ENCODE measurements around the gene PTPN20.

GRCh38 chr10:47049906-47050305, 138.7 kb downstream of the PTPN20 start:
- TF ChIP-seq, protein P1, sequence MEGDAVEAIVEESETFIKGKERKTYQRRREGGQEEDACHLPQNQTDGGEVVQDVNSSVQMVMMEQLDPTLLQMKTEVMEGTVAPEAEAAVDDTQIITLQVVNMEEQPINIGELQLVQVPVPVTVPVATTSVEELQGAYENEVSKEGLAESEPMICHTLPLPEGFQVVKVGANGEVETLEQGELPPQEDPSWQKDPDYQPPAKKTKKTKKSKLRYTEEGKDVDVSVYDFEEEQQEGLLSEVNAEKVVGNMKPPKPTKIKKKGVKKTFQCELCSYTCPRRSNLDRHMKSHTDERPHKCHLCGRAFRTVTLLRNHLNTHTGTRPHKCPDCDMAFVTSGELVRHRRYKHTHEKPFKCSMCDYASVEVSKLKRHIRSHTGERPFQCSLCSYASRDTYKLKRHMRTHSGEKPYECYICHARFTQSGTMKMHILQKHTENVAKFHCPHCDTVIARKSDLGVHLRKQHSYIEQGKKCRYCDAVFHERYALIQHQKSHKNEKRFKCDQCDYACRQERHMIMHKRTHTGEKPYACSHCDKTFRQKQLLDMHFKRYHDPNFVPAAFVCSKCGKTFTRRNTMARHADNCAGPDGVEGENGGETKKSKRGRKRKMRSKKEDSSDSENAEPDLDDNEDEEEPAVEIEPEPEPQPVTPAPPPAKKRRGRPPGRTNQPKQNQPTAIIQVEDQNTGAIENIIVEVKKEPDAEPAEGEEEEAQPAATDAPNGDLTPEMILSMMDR (IDR thresholded peaks at IDR 0.05) = no peak
- TF ChIP-seq POLR2A (IDR thresholded peaks at IDR 0.05) = no peak
